IMR-90 (cell line): ENCODE measurements around the gene GABARAPL2. TPM values are rescaled to one million over a fixed set of nuclear protein-coding genes. Genes with fewer than 3 reads are reported as not detected.

Experiments
- ATAC-seq: fragments of 200-7000 bp; cut with Tn5 transposase; 2 replicates; pipeline ENCODE4 v1.9.1; 2020; ENCODE audit warnings: low read depth, mild to moderate bottlenecking, moderate library complexity
- BruUV-seq: library from RNA; stranded (reverse); fragments of 400-500 nt; replicated peaks from 2 replicates; lab custom pipeline; 2021; lab: Mats Ljungman, UMichigan
- CTCF ChIA-PET: fragments of 300-600 bp; formaldehyde crosslinking; extraction: SDS; loops from one replicate; lab custom pipeline; 2021; ENCODE audit warnings: antibody characterized with exemption; lab: Yijun Ruan, JAX
- POLR2A ChIA-PET: fragments of 300-600 bp; sonication (Branson Sonifier 250); formaldehyde crosslinking; loops from one replicate; lab custom pipeline; 2022; ENCODE audit warnings: antibody characterized with exemption; ENCODE audit not compliant: unreplicated experiment; lab: Charles Lee
- DNase-seq: peaks from one replicate; pipeline ENCODE4 v3.0.0; 2013
- H2AFZ ChIP-seq: replicated peaks from 2 replicates; pipeline ENCODE3; 2013; ENCODE audit warnings: low read length, mild to moderate bottlenecking; ENCODE audit not compliant: poor library complexity
- H2AK5ac ChIP-seq: 2 replicates; pipeline ENCODE4 v1.6.1; 2013; ENCODE audit warnings: low read depth, low read length, inconsistent platforms
- H2AK9ac ChIP-seq: replicated peaks from 2 replicates; pipeline ENCODE3; 2013; ENCODE audit warnings: mild to moderate bottlenecking, low read depth, low read length, moderate library complexity; ENCODE audit not compliant: poor library complexity
- H2BK120ac ChIP-seq: 2 replicates; pipeline ENCODE4 v1.6.1; 2013; ENCODE audit warnings: low read depth, low read length, inconsistent platforms
- H2BK15ac ChIP-seq: 3 replicates; pipeline ENCODE4 v1.6.1; 2013; ENCODE audit warnings: low read depth, low read length, inconsistent platforms
- H2BK20ac ChIP-seq: 2 replicates; pipeline ENCODE4 v1.6.1; 2013; ENCODE audit warnings: low read depth, mild to moderate bottlenecking, inconsistent platforms, low read length, moderate library complexity
- H2BK5ac ChIP-seq: 2 replicates; pipeline ENCODE4 v1.6.1; 2013; ENCODE audit warnings: mild to moderate bottlenecking, low read depth, low read length, inconsistent platforms; ENCODE audit not compliant: poor library complexity, severe bottlenecking
- H3K14ac ChIP-seq: replicated peaks from 2 replicates; pipeline ENCODE4 v1.6.1; 2013; ENCODE audit warnings: low read depth, low read length, inconsistent platforms
- H3K18ac ChIP-seq: 2 replicates; pipeline ENCODE4 v1.6.1; 2013; ENCODE audit warnings: low read depth, low read length, control low read depth
- H3K23ac ChIP-seq: 2 replicates; pipeline ENCODE4 v1.6.1; 2013; ENCODE audit warnings: low read depth, low read length, inconsistent platforms
- H3K27ac ChIP-seq: 2 replicates; pipeline ENCODE4 v1.5.1; 2013; ENCODE audit warnings: mild to moderate bottlenecking, control low read depth, low read length; ENCODE audit not compliant: insufficient read depth
- H3K27me3 ChIP-seq: 2 replicates; pipeline ENCODE4 v1.6.1; 2013; ENCODE audit warnings: low read length; ENCODE audit not compliant: control insufficient read depth, insufficient read depth
- H3K36me3 ChIP-seq: 2 replicates; pipeline ENCODE4 v1.6.1; 2013; ENCODE audit warnings: low read length, mixed read lengths; ENCODE audit not compliant: control insufficient read depth, insufficient read depth
- H3K4ac ChIP-seq: 2 replicates; pipeline ENCODE4 v1.6.1; 2013; ENCODE audit warnings: low read depth, low read length, inconsistent platforms
- H3K4me1 ChIP-seq: 2 replicates; pipeline ENCODE4 v1.6.1; 2013; ENCODE audit warnings: low read length, mixed read lengths; ENCODE audit not compliant: control insufficient read depth, insufficient read depth
- H3K4me2 ChIP-seq: 2 replicates; pipeline ENCODE4 v1.6.1; 2013; ENCODE audit warnings: low read depth, mild to moderate bottlenecking, control low read depth, low read length, moderate library complexity
- H3K4me3 ChIP-seq: 2 replicates; pipeline ENCODE4 v1.5.1; 2013; ENCODE audit warnings: low read depth, mild to moderate bottlenecking, control low read depth, low read length, moderate library complexity; ENCODE audit not compliant: insufficient read depth
- H3K56ac ChIP-seq: 2 replicates; pipeline ENCODE4 v1.6.1; 2013; ENCODE audit warnings: low read length, inconsistent platforms; ENCODE audit not compliant: insufficient read depth; ENCODE audit errors: extremely low read depth
- H3K79me1 ChIP-seq, 2 experiments: 2 replicates each; pipeline ENCODE4 v1.6.1; 2013; ENCODE audit warnings: low read length in 2 of 2, inconsistent platforms in 1 of 2, low read depth in 1 of 2
- H3K9ac ChIP-seq: 2 replicates; pipeline ENCODE4 v1.6.1; 2013; ENCODE audit warnings: low read depth, low read length, control low read depth
- H3K9me1 ChIP-seq: 2 replicates; pipeline ENCODE4 v1.6.1; 2013; ENCODE audit warnings: low read length, inconsistent platforms; ENCODE audit not compliant: insufficient read depth
- H3K9me3 ChIP-seq: 2 replicates; pipeline ENCODE4 v1.6.1; 2013; ENCODE audit warnings: low read length; ENCODE audit not compliant: control insufficient read depth, insufficient read depth
- H4K20me1 ChIP-seq: 2 replicates; pipeline ENCODE4 v1.6.1; 2013; ENCODE audit warnings: low read length, inconsistent platforms; ENCODE audit not compliant: insufficient read depth
- H4K5ac ChIP-seq: 2 replicates; pipeline ENCODE4 v1.6.1; 2013; ENCODE audit warnings: mild to moderate bottlenecking, low read depth, low read length, control low read depth
- H4K8ac ChIP-seq, 2 experiments: 2 replicates each; pipeline ENCODE4 v1.6.1; 2013; ENCODE audit warnings: low read depth in 2 of 2, low read length in 2 of 2, control low read depth in 1 of 2, inconsistent platforms in 1 of 2
- H4K91ac ChIP-seq: 2 replicates; pipeline ENCODE4 v1.6.1; 2013; ENCODE audit warnings: low read depth, low read length, inconsistent platforms; ENCODE audit not compliant: insufficient read depth
- CEBPB ChIP-seq: IDR thresholded peaks from 2 replicates; pipeline ENCODE4 v1.6.1; 2012; ENCODE audit warnings: low read depth, low read length, improper control_type of control experiment
- CHD1 ChIP-seq: IDR thresholded peaks from 2 replicates; pipeline ENCODE4 v1.6.1; 2012; ENCODE audit warnings: low read depth, low read length, improper control_type of control experiment
- FOS ChIP-seq: fragments of 150-350 bp; IDR thresholded peaks from 2 replicates; pipeline ENCODE4 v1.6.1; 2016; ENCODE audit warnings: low read depth, low read length
- MAFK ChIP-seq: IDR thresholded peaks from 2 replicates; pipeline ENCODE4 v1.6.1; 2012; ENCODE audit warnings: low read depth, low read length, improper control_type of control experiment
- MAZ ChIP-seq: IDR thresholded peaks from 2 replicates; pipeline ENCODE4 v1.6.1; 2012; ENCODE audit warnings: low read depth, mild to moderate bottlenecking, low read length, improper control_type of control experiment, moderate library complexity, borderline replicate concordance
- MXI1 ChIP-seq: IDR thresholded peaks from 2 replicates; pipeline ENCODE4 v1.6.1; 2012; ENCODE audit warnings: low read depth, mild to moderate bottlenecking, low read length, moderate library complexity, borderline replicate concordance
- NFE2L2 ChIP-seq: fragments of 150-350 bp; IDR thresholded peaks from 2 replicates; pipeline ENCODE4 v1.6.1; 2016; ENCODE audit warnings: low read depth, mild to moderate bottlenecking, low read length
- POLR2A ChIP-seq: IDR thresholded peaks from 2 replicates; pipeline ENCODE4 v1.6.1; 2012; ENCODE audit warnings: mild to moderate bottlenecking, low read depth, low read length
- RAD21 ChIP-seq: IDR thresholded peaks from 2 replicates; pipeline ENCODE4 v1.6.1; 2012; ENCODE audit warnings: low read length, improper control_type of control experiment
- RCOR1 ChIP-seq: IDR thresholded peaks from 2 replicates; pipeline ENCODE4 v1.6.1; 2012; ENCODE audit warnings: mild to moderate bottlenecking, low read length, improper control_type of control experiment; ENCODE audit not compliant: insufficient replicate concordance
- RFX5 ChIP-seq: IDR thresholded peaks from 2 replicates; pipeline ENCODE4 v1.8.0; 2012; ENCODE audit warnings: low read depth, mild to moderate bottlenecking, low read length, moderate library complexity
- SMC3 ChIP-seq: fragments of 150-350 bp; IDR thresholded peaks from 2 replicates; pipeline ENCODE4 v1.6.1; 2016; ENCODE audit warnings: low read depth, mild to moderate bottlenecking, antibody characterized with exemption, low read length, moderate library complexity
- WGBS, 2 experiments: methylation state at CpG; one replicate each; pipeline versions ENCODE4 v1.1.5 to v1.1.7; 2013; ENCODE audit warnings: missing lambda C conversion rate in 2 of 2; ENCODE audit not compliant: insufficient read length in 1 of 2; ENCODE audit errors: extremely low coverage in 2 of 2; 5-methylcytosine and 5-hydroxymethylcytosine counted together
- dilution Hi-C: fragments of 300-500 bp; cut with HindIII; formaldehyde crosslinking; loops from one replicate; pipeline ENCODE4 v1.14.3; 2018; ENCODE audit warnings: low sequenced_read_pairs; ENCODE audit not compliant: unreplicated experiment
- in situ Hi-C: fragments of 300-500 bp; cut with MboI; formaldehyde crosslinking; loops from 3 replicates; pipeline ENCODE4 v1.14.3; 2019; ENCODE audit warnings: low sequenced_read_pairs, inconsistent platforms, mixed read lengths
- intact Hi-C: fragments of 100-400 bp; cut with micrococcal nuclease; formaldehyde crosslinking; loops from 2 replicates; pipeline ENCODE4 v1.10.0; 2022
- polyA plus RNA-seq, 3 experiments: library from polyadenylated mRNA; depleted of rRNA; stranded (reverse); fragments of >200 nt; gene quantifications; 2 replicates each; pipeline ENCODE4 v1.2.3, GENCODE V29; 2012; ENCODE audit warnings: low replicate concordance in 1 of 3
- total RNA-seq: library from RNA; depleted of rRNA; stranded (reverse); fragments of >200 nt; gene quantifications from 2 replicates; pipeline ENCODE4 v1.2.3, GENCODE V29; 2012
- TF ChIP-seq, protein P1 (sequence below): fragments of 150-350 bp; IDR thresholded peaks from 2 replicates; pipeline ENCODE4 v1.6.1; 2016; ENCODE audit warnings: low read depth, mild to moderate bottlenecking, low read length, moderate library complexity, borderline replicate concordance
- TF ChIP-seq, protein P2 (sequence below): fragments of 150-350 bp; IDR thresholded peaks from 2 replicates; pipeline ENCODE4 v1.6.1; 2017; ENCODE audit warnings: mild to moderate bottlenecking, antibody characterized with exemption, low read length, low read depth
- TF ChIP-seq, protein P3 (sequence below): conservative IDR thresholded peaks from 2 replicates; pipeline ENCODE4 v1.5.1; 2012; ENCODE audit warnings: mild to moderate bottlenecking, low read depth, low read length, improper control_type of control experiment

Gene GABARAPL2
- total and polyA plus RNA-seq, 2 of the 4 experiments (the other 2 are of a cell fraction) = 33.3 to 65.9 TPM

DNA sequence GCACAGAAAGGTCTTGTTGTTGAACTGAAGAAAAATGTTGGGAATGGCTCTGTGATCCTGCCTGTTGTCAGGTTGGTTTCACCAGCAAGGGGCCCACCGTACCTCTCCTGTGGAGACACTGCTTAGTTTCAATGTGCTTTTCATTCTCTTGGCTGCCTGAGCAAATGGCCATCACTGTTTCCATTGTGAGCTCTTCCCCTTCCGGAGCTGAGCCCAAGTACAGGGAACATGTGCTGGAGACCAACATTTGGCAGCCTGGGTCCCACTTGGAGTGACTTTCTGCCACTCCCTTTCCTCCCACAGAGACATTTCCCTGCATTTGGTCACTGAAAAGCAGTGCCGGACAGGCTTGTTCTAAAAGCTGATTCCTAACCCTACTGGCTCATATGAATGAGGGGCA is 23.1 kb downstream of the GABARAPL2 start:
- Histone ChIP-seq H2BK20ac (no peak overlapping the region), H3K9ac (no peak overlapping the region), H4K8ac (no peak overlapping the region), H2AK9ac (no peak overlapping the region), H2BK5ac (no peak overlapping the region), H2BK15ac (no peak overlapping the region), H2BK120ac (no peak overlapping the region), H3K23ac (no peak overlapping the region), H3K9me3 (no peaks in the 10 kb centered on the region), H2AFZ (no peak overlapping the region), H3K9me1 (peaks cover 6% of the 10 kb centered on the region; the same call in 1 of the 2 replicates), H4K5ac (no peak overlapping the region), H2AK5ac (no peak overlapping the region), H3K14ac (no peak overlapping the region), H3K56ac (no peak overlapping the region), H4K20me1 (no peaks in the 10 kb centered on the region), H3K4me1 (peaks cover 6% of the 10 kb centered on the region), H3K27ac (no peak overlapping the region), H3K18ac (no peak overlapping the region), H3K4me2 (no peak overlapping the region), H3K36me3 (peaks cover 2% of the 10 kb centered on the region; the same call in 1 of the 2 replicates), H3K27me3 (no peaks in the 10 kb centered on the region), H4K91ac (no peak overlapping the region), H3K4ac (no peak overlapping the region; the same call in 1 of the 2 replicates), H3K4me3 (no peak overlapping the region), H3K79me1 (peaks cover 0 to 5% of the 10 kb centered on the region in 2 experiments; a peak in 1 of 4 replicates)
- no peak for DNase-seq
- no TSS peak for BruUV-seq
- ATAC-seq = no peak
- dilution Hi-C loops (no loop called here), intact Hi-C loops (no loop called here), in situ Hi-C loops (loop anchor here (25.0 kb wide), 1 partner anchor 377 kb away; the partner anchor contains the start of genes CTRB1 and CTRB2)
- TF ChIP-seq RAD21 (no peak), CHD1 (no peak), MAZ (no peak), POLR2A (no peak), CEBPB (no peak), SMC3 (no peak), FOS (no peak), RCOR1 (no peak), MAFK (no peak), RFX5 (no peak), NFE2L2 (no peak), MXI1 (no peak)
- TF ChIP-seq, protein P1, sequence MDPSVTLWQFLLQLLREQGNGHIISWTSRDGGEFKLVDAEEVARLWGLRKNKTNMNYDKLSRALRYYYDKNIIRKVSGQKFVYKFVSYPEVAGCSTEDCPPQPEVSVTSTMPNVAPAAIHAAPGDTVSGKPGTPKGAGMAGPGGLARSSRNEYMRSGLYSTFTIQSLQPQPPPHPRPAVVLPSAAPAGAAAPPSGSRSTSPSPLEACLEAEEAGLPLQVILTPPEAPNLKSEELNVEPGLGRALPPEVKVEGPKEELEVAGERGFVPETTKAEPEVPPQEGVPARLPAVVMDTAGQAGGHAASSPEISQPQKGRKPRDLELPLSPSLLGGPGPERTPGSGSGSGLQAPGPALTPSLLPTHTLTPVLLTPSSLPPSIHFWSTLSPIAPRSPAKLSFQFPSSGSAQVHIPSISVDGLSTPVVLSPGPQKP = no peak
- TF ChIP-seq, protein P2, sequence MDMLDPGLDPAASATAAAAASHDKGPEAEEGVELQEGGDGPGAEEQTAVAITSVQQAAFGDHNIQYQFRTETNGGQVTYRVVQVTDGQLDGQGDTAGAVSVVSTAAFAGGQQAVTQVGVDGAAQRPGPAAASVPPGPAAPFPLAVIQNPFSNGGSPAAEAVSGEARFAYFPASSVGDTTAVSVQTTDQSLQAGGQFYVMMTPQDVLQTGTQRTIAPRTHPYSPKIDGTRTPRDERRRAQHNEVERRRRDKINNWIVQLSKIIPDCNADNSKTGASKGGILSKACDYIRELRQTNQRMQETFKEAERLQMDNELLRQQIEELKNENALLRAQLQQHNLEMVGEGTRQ = no peak
- TF ChIP-seq, protein P3, sequence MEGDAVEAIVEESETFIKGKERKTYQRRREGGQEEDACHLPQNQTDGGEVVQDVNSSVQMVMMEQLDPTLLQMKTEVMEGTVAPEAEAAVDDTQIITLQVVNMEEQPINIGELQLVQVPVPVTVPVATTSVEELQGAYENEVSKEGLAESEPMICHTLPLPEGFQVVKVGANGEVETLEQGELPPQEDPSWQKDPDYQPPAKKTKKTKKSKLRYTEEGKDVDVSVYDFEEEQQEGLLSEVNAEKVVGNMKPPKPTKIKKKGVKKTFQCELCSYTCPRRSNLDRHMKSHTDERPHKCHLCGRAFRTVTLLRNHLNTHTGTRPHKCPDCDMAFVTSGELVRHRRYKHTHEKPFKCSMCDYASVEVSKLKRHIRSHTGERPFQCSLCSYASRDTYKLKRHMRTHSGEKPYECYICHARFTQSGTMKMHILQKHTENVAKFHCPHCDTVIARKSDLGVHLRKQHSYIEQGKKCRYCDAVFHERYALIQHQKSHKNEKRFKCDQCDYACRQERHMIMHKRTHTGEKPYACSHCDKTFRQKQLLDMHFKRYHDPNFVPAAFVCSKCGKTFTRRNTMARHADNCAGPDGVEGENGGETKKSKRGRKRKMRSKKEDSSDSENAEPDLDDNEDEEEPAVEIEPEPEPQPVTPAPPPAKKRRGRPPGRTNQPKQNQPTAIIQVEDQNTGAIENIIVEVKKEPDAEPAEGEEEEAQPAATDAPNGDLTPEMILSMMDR = no peak
- 92% methylated on average over 2 of the region's 3 CpGs; no CpG with 5 or more reads in 1 of the 2 experiments for WGBS, 2 experiments
- ChIA-PET CTCF (no interaction called here), POLR2A (no interaction called here)
